ENCODE measurements around the gene DCPS.
"Not testable (repeated sequence)": the region's sequence is repeated elsewhere in the genome, so short reads cannot be mapped to it uniquely, and the experiment has no call there.

Gene DCPS

DNA sequence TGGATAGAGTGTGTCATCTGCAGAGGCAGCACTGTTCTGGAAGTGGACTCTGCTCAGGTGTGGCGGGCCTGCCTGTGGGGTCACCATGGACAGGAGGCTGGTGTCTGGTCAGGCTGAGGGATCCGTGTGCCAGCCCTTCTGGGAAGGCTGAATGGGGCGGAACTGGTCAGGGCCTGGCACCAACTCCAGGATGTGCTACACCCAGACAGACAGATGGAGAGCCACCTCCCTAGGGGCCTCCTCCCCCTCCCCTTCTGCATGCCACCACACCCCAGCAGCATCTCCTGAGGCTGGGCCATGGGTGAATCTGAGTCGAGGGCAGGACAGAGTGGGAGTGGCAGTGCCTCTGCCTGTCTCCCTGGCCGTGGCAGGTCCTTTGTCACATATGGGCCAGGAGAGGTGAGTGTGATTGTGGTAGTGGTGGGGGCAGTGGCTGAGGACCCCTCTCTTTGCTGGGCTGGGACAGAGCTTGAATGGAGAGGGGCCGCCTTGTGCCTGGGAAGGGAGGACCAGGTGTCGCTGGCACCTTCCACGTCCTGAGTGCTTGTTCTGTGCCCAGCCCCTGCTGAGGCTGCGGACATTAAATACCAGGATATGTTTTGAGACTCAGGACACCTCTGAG, 80.7 kb downstream of the DCPS start:
- no peak for DNase-seq (ENCODE audit: low read depth in 2 of 2)

DNA sequence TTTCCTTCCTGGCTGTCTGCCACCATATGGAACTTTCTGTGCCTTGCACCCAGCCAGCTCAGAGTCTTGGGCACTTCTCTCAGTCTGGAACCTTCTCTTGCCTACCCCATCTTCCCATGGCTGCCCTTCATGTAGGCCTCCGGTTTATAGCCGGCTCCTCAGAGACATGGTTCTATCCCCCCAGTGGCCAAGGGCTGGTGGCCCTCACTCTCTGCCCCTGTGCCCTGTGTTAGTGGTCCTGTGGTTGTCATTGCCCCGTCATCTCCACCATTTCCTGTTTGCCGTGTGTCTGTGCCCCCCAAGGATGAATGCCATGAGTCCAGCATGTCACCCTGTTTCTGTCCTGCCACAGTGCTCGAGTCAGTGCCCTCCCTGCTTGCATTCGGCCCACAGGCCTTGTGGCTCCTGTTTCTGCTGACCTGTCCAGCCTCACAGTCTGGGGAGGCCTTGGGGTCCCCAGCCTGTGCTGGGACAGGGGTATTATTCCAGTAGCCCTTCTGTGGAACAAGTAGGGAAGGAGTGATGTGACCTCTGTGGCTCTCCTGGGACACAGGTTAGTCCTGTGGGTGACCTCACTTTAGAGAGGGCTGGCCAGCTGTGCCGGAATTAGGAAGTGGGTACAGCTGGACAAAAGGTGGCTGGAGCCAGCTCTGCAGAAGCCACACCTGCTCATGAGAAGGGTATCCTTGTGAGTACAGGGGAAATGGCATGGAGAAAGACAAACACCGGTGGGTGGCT, 82.3 kb downstream of the DCPS start:
- no peak for DNase-seq (ENCODE audit: low read depth in 2 of 2)

DNA sequence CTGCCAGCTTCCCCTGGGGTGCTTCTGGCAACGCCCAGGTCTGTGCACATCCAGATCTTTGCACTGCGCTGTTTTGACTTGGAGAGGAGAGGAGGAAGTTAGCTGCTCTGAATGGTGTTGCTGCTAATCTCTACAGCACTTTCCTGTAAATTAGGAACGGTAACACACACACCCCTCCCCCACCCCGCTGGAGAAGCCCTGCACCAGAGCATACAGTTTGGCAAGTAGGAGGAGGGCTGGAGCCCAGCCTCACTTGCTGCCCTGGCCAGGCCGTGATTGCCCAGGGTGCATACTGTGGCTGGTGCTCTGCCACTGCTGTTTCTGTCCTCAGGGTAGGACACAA, 82.8 kb downstream of the DCPS start:
- DNase-seq (ENCODE audit: low read depth in 2 of 2), result not testable (repeated sequence)

DNA sequence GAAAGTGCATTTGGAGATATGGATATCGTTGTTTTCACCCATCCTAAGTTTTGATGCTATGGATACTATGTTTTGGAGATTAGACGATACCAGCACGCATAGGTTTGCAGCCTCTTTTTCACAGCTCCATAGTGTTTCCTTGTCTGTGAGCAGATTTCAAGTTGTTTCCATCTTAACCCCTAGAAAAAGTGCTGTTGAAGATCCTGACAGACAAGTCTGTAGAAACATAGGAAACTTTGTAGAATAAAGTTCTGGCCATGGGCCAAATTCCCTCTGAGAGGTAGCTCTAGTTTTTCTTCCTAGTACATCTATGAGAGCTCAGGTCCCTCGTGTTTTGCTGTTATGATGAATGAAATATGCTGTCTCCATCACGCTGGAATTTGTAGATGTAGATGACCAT, 84.0 kb downstream of the DCPS start:
- no peak for DNase-seq (ENCODE audit: low read depth in 2 of 2)

DNA sequence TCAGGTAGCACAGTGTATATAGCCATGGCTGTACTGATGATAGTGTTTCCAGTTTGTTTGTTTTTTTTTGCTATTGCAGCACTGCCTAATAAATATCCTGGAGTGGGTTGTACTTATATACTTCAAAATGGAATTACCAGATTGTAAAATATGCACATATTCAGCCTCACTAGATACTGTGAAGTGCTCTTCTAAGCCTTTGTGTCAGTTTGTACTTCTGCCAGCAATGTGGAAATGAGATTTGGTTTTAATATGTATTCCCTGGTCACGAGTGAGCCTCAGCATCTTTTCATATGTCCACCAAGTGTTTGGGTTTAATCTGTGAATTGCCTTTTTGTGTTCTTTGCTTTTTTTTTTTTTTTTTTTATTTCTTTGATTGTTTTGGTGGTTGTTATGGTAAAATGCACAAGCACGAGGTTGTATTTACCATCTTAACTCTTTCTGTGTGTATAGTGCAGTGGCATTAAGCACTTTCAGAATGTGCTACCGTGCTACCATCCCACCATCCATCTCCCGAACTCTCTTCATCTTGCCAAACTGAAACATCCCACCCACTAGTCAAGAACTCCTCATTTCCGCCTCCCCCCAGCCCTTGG, 86.5 kb downstream of the DCPS start:
- DNase-seq (ENCODE audit: low read depth in 2 of 2), result no peak

DNA sequence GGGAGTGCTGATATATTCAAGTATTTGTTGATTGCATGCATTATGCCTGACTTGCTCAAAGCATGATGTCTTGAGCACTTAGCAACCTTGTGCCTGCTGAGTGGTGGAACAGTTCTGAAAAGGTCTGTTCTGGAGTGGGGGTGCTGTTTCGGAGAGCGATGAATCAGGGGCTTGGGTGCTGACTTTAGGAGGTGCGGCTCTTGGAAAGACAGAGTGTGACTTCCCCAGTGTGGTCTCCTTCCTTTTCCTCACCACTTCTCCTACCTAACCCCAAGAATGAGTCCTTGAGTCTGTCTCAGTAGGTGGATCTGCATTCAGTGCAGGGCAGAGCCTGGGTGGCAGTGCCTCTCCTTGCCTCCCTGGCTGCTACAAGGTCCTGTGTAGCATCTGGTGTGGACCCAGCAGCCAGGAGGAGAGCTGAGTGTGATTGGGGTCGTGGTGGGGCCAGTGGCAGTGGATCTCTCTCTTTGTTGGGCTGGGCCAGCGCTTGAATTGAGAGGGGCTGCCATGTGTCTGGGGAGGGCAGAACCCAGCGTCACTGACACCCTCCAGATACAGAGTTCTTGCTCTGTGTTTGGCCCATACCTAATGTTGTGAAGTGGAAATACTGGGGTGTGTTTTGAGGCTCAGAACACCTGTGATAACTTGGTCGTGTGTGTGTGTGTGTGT, 87.6 kb downstream of the DCPS start:
- DNase-seq (ENCODE audit: low read depth in 2 of 2), result no peak

DNA sequence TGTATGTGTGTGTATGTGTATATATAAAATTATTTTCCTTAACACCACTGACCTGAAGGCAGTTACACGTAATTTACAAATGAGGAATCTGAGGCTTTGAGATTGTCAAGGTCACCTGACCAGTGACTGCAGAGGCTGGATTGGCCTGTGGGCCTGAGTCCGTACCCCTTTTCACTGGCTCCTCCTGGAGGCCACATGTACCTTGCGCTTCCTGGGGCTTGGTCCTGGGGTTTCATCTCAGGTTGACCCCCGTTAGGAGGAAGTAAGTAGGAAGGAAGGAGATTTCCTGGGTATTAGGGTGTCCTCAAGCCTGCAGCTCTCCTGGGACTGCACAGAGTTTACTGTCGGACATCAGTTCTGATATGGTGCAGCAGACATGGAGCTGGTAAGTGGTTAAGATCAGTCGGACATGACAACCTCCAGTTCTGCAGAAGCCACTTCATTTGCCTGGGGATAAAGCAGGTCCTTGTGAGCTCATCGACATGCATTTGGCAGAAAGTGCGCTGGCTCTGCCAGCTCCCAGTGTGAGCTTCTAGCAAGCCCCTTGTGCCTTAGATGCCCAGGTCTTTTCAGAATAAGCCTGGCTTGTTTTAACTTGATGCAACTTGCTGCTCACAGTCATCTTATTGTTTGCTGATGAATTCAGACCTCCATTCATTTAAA, 88.2 kb downstream of the DCPS start:
- DNase-seq (ENCODE audit: low read depth in 2 of 2), result no peak

DNA sequence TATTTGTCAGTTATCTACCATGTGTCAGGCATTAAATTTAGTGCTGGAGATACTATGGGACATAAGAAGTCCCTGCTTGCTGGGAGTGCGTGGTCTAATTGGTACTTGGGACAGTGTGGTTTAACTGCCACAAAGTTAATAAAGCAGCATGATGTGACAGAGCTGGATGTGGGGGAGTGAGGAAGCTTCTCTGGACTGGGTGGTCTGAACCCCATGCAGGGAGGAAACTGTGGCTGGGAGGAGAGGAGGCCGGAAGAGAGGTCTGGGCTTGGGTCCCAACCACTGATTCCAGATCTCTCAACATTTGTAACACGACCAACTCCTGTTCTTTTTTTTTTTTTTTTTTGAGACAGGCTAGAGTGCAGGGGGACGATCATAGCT, 88.8 kb downstream of the DCPS start:
- no peak for DNase-seq (ENCODE audit: low read depth in 2 of 2)

DNA sequence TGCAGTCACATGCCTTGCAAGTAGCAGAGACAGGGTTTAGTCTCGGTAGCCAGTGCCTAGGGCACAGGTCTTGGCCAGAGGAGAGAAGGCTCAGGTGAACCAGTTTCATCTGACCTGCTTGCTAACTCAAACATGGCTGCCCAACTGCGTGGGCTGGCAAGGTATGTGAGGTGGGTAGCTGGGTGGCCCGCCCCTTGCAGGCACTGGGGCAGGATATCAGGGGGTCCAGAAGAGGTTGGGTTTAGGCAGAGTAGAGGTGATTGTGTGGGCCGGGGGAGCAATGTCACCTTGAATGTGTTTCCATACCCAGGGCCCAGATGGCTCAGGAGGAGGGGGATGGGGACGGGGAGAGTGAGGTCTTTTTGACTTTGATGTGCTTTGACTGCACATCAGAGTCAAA, 89.3 kb downstream of the DCPS start:
- no peak for DNase-seq (ENCODE audit: low read depth in 2 of 2)

DNA sequence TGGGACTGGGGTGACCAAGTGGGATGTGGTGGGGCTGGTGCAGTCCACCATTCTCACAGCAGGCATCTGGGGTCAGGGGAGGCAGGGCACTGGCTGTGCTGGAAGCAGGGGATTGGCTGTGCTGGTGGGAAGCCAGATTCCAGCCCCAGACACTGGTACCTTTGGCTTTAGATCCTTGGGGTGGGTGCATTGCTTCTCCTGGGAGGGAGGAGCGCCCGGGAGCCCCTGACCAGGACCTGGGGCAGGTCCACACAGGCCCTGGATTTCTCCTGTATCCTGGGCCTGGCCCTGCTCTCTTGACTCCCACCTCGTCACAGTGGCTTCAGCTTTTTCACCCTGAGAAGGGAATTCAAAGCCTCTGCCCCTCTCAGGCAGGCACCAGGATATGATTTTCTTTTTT, 90.2 kb downstream of the DCPS start:
- DNase-seq (ENCODE audit: low read depth in 2 of 2), result no peak

DNA sequence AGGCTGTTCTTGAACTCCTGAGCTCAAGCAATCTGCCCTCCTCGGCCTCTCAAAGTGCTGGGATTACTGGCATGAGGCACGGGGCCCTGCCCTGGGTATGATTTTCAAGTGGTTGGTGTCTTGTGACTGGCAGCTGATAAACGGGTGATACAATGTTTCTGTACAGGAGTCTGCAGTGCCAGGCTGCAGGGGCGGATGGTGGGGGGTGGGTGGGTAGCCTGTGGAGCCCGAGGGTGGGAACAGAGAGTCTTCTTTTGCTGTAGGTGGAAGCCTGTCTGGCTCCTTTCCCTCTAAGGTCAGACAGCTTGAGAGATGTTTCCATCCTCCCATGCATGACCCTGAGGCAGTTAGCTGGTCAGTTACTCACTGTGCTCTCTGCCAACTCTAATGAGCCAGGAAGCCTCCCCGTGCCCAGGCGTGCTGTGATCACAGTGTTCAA, 90.8 kb downstream of the DCPS start:
- DNase-seq (ENCODE audit: low read depth in 2 of 2), result not testable (repeated sequence)

All from stimulated activated CD8-positive, alpha-beta memory T cell treated with anti-CD3 and anti-CD28 coated beads, Interleukin-7, amount 100 ng/mL, for 4 hours (primary cell).